Fibroblast of skin of scalp (primary cell): ENCODE data around the gene C12orf43.

ENCODE experiments used
- DNase-seq: peaks from one replicate; pipeline ENCODE4 v3.0.0-alpha.2; 2013

Gene C12orf43

DNA sequence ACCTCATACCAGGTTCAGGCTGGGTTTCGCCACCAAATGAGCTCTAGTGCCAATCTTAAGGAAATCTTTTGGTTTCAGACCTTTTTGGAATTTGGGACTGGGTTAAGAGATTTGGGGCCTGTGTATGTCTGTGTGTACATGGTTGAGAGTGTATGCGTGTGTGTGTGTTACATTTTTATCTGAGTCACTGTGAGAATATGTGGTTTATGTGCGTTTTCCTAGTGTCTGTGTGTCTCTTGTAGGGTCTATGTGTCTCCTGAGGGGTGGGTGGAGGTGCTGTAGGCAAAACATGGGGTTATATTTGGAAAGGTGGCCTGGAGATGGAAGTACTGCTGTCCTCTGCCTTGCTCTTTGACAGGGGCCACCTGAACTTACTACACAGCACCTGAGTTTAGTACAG is 17.9 kb downstream of the C12orf43 start:
- DNase-seq, result no peak

DNA sequence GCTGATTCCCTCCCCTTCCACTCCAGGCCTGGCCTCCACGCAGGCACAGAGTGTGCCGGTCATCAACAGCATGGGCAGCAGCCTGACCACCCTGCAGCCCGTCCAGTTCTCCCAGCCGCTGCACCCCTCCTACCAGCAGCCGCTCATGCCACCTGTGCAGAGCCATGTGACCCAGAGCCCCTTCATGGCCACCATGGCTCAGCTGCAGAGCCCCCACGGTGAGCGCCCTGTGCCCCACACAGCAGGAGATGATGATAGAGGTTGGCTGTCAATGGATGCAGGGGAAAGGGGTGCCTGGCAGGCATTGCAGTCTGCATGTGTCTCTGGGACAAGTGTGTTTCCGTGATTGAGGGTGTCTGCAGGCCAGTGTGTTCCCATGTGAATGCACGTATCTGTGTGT is 18.8 kb downstream of the C12orf43 start:
- no peak for DNase-seq

DNA sequence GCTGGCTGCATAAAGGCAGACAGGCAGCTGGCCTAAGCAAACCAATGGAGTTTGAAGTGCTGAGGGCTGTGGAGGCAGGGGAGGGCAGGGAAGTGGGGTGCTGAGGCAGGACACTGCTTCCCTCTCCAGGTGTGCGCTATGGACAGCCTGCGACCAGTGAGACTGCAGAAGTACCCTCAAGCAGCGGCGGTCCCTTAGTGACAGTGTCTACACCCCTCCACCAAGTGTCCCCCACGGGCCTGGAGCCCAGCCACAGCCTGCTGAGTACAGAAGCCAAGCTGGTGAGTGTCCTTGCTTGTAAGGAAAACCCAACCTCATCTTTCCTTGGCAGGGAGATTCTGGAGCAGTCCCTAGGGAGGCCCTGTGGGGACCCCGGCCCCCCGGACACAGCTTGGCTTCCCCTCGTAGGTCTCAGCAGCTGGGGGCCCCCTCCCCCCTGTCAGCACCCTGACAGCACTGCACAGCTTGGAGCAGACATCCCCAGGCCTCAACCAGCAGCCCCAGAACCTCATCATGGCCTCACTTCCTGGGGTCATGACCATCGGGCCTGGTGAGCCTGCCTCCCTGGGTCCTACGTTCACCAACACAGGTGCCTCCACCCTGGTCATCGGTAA is 20.0 kb downstream of the C12orf43 start:
- DNase-seq, result no peak

DNA sequence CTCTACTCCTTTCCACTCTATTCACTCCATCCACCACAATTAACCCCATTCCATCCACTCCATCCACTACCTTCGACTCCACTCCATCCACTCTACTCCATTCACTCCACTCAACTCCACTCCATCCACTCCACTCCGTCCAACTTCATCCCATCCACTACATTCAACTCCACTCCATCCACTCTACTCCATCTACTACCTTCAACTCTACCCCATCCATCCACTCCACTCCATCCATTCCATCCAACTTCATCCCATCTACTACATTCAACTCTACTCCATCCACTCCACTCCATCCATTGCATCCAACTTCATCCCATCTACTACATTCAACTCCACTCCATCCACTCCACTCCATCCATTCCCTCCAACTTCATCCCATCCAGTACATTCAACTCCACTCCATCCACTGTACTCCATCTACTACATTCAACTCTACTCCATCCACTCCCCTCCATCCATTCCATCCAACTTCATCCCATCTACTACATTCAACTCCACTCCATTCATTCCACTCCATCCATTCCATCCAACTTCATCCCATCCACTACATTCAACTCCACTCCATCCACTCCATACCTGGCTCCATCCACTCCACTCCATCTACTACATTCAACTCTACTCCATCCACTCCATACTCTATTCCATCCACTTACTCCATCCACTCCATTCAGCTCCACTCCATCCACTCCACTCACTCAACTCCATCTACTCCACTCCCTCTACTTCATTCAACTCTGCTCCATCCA is 21.5 kb downstream of the C12orf43 start:
- DNase-seq, result peak; percentile 3

DNA sequence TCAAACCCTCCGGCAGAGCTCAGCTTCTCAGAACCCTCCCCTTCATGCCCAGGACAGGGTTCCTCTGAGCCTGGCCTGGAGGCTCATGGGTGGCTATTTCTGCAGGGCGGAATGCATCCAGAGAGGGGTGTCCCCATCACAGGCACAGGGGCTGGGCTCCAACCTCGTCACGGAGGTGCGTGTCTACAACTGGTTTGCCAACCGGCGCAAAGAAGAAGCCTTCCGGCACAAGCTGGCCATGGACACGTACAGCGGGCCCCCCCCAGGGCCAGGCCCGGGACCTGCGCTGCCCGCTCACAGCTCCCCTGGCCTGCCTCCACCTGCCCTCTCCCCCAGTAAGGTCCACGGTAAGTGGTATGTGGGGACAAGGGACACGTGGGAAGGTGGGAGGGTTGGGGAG is 22.2 kb downstream of the C12orf43 start:
- no peak for DNase-seq

DNA sequence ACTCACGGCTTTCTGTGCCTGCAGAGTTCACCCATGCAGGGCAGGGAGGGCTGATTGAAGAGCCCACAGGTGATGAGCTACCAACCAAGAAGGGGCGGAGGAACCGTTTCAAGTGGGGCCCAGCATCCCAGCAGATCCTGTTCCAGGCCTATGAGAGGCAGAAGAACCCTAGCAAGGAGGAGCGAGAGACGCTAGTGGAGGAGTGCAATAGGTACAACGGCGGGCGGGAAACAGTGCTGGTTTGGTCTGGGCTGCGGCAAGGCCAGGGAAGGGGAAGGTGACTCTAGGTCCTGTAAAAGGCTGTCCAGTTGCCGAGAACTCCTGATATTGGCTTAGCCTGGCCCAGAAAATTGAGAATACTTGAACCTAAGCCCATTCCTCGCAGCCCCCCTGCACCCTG is 22.8 kb downstream of the C12orf43 start:
- DNase-seq, result no peak

DNA sequence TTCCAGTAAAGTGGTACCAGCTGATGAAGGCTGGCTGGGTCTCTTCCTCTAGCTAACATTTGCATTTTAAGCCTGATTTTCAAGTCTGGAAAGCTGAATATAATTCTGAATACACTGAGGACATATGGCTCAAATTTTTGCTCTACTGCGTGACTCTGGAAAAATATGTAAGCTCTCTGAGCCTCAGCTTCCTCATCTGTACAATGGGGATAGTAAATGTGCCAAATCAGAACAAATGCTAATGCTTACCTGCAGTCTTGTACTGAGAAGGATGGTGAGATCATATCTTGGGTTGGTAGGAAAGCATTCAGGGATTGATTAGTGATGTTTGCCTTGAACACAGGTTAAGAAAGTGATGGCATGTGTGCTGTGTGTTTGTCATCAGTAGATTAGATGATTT is 23.3 kb downstream of the C12orf43 start:
- DNase-seq, result no peak

DNA sequence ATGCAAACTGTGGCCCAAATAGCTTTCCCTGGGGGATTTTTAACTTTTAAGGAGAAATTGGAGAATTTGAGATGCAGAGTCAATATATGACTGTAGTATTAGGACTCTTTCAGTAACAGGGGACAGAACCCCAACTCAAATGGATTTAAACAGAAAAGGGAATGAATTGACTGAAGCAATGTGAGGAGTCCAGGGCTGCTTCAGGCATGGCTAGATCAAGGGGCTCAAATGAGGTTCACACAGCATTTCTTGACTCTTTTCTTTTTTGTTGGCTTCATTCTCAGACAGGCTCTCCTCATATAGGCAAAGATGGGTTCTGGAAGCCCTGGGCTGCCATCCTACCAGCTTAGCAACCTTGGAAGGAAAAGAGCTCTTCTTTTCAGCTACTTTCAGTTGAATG is 24.3 kb downstream of the C12orf43 start:
- no peak for DNase-seq

DNA sequence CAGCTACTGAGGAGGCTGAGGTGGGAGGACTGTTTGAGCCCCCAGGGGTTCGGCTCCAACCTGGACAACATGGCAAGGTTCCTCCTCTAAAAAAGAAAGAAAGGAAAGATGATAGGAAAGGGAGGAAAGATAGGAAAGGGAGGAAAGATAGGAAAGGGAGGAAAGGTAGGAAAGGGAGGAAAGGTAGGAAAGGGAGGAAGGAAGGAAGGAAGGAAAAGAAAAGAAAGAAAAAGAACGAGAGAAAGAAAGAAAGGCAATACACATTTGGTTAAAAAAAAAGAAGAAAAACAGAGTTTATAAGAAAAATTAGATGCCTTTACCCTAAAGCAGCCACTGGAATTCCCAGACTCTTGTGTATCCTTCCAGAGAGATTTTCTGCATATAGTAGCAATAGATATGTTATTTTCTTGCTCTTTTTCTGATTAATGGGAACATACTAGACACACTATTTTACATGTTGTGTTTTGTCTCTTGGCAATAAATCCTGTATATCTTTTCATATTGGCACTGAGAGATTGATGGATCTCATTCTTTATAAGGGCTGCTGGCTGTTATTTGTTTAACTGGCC is 25.7 kb downstream of the C12orf43 start:
- no peak for DNase-seq

DNA sequence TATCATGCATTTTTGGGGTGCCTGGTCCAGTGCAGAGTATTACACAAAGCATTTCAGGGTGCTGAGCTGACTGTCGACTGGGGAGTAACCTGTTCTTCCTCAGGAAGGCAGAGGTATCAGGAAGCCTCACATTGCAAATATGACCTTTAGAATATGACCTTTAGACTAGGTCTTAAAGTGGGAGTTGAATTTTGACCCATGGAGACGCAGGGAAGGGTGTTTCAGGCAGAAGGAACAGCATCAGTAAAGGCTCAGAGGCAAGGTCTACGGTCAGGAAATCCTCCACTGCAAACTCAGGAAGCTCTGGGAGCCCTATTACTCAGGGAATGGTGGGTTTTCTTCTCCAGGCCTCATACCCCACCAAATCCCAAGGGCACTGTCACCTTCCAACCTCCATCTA is 26.6 kb downstream of the C12orf43 start:
- no peak for DNase-seq

DNA sequence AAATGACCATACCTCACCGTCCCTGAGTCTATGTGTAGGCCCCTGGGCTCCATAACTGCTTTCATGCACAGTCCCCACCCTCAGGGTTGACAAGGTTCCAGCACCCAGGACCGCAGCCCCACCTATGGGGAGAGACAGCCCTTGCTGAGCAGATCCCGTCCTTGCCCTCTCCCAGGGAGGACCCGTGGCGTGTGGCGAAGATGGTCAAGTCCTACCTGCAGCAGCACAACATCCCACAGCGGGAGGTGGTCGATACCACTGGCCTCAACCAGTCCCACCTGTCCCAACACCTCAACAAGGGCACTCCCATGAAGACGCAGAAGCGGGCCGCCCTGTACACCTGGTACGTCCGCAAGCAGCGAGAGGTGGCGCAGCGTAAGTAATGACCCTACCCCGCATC is 27.6 kb downstream of the C12orf43 start:
- DNase-seq, result no peak

DNA sequence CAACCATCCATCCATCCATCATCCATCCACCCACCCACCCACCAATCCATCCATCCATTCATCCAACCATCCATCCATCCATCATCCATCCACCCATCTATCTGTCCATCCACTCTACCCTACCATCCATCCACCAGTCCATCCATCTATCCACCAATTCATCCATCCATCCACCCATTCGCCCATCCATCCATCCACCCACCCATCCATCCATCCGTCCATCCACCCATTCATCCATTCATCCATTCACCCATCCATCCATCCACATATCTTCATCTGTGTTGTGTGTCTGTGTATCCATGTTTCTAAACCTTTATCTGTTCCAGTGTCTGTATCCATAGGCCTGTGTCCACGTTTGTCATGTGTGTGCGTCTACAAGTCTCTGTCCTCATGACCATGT is 28.1 kb downstream of the C12orf43 start:
- DNase-seq, result no peak

DNA sequence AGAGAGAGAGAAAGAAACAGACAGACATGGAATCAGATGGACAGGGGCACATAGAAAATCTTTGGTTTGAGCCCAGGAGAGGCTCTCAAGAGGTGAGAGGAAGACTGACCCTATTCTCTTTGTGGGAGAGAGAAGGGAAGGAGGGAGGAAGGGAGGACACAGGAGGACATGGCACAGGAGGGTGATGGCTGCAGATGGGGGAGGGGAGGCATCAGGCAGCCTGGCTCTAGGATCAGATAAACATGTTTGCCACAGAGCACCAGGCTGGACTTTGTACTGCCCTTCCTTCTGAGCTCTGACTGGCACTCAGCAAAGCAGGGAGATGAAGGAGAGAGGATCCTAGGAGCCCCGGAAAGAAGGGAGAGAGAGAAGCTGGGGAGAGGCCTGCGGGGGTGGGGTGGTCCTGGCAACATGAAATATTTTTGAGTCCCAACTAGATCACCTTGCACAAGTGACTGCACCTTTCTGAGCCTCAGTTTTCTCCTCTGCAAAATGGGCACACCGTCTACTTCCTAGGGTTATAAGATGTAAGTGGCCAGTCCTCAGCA is 31.9 kb downstream of the C12orf43 start:
- DNase-seq, result no peak

DNA sequence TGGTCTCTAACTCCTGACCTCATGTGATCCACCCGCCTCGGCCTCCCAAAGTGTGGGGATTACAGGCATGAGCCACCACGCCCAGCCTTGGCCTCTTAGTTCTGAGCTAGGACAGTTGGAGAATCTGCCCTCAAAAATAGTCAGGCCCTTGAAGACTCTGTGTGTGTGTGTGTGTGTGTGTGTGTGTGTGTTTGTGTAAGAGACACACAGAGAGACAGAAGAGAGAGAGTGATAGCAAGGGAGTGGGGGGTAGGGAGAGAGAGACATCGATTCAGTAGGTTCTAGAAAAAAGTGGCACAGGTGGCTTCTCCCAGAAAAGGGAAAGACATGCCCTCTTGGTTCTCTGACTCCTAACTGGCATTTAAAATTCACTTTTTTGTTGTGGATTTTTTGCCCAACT is 32.5 kb downstream of the C12orf43 start:
- DNase-seq, result no peak

DNA sequence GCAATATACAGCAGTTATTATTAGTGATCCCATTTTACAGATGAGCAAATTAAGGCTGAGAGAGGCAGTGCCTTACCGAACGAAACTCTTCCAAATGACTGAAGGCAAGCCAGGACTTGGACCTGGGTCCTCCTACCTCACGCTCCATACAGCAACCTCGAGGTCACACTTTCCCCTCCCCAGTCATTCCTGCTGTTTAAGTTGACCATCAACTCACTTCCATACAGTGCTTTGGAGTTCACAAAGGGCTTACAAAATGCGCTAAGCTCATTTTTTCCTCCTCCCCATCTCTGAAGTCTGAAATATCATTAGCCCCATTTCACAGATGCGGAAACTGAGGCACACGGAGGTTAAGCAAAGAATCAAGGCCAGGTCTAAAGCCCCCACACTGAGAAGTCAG is 33.6 kb downstream of the C12orf43 start:
- DNase-seq, result no peak

DNA sequence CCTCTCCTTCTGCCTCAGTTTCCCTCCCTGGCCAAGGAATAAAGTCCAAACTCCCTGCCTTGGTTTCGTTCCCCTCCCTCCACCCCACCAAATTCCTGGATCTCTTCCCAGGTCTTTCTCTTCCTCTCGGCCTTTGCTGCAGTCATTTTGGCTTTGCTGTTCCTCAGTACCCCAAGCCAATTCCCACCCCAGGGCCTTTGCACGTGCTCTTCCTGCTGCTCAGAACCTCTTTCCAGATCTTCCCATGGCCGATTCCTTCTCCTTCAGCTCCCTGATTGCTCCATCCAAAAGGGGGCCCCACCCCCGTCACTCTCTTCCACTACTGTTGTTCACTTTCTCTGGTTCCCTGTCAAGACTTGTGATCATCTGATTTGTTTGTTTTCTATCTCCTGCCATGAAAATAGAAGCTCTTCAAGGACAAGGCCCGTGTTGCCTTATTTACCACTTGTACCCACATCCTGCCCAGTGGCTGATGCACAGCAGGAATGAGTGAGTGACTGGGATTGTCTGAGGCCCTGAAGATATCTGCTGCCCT is 34.8 kb downstream of the C12orf43 start:
- no peak for DNase-seq

DNA sequence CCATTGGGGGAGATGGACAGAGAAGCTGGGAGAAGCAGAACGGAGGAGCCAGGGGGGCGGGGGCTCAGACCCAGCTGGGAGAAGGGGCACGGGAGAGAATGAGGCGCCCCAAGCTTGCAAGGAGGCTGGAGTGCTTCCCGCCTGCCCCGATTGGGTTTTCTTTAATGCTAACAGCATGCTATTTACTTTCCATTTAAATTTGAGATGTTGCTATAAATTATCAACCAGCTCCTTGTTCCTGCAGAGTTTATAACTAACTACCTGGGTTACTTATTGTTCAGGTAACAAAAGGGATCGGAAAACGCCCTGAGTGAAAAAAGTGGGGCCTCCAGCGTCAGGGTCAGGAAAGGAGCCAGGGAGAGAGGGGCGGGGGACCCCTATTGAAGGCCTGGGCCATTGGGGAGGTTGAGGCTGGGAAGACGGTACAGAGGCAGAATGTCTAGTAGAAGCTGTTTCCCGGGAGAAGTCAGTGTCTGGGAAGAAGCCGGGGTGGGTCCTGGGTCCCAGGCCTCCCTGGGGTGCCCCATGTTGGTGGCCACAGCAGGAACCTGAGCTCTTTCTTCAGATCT is 35.4 kb downstream of the C12orf43 start:
- DNase-seq, result no peak

DNA sequence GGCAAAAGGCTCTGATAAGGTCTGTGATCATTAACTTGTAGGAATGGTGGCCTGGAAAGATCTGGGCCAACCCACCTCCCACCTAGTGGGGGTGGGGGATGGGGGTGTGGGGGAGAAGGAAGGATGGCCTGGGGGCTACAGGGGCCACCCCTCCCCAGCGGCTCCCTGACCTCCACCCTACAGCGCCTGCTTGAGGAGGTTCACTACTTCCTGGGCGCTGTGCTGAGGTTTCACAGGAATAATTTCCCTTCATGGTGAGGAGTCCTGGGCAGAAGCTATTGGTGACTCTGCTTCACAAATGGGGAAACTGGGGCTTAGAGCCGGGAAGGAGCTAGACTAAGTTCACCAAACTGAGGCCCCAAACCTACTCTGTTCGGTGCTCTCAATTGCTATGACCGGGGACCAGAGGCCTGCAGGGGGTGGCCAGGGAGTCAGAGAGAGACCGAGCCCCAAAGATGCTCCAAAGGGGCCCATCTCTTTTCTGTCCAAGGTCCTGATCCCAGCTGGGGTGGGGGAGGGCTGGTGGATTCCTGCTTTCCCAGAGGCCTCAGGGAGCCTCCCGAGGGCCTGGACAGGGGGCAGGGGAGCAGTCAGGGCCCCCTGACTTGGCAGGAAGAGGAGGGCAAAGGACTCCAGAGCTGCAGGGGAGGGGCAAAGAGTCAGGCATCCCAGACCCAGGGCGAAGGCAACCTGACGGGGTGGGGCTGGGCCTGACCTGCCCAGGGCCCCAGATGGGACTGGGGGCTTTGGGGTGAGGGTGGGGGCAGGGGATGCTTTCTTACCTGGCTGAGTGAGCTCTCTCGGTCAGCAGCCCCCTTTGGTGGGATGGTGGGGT is 36.2 kb downstream of the C12orf43 start:
- DNase-seq, result no peak

DNA sequence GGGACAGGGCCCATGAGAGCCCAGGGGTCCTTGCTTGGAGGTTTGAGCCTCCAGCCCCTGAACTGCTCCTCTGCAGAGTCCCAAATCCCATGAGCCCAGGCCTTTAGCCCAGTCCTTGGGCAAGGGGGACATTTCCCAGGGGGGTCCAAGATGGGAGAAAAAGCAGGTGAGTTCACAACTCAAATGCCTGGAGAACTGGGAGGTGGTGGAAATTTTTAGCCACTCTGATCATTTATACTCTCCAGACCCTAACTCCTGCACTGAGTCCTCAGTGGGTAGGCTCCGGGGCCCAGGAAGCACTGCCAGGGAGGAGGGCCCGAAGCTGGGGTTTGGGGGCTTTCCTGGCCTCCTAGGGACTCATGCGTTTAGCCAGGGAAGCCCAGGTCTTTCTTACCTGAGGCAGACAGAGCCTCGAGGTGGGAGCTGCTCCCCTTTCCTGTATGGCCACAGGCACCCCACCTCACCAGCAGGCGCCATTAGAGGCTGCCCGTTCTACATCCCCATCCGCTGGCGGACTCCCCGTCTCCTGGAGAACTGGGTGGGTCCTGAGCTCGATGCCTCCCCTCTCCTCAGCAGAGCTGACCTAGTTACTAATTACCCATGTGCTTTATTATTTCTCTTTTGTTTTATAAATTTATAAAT is 36.9 kb downstream of the C12orf43 start:
- DNase-seq, result no peak

DNA sequence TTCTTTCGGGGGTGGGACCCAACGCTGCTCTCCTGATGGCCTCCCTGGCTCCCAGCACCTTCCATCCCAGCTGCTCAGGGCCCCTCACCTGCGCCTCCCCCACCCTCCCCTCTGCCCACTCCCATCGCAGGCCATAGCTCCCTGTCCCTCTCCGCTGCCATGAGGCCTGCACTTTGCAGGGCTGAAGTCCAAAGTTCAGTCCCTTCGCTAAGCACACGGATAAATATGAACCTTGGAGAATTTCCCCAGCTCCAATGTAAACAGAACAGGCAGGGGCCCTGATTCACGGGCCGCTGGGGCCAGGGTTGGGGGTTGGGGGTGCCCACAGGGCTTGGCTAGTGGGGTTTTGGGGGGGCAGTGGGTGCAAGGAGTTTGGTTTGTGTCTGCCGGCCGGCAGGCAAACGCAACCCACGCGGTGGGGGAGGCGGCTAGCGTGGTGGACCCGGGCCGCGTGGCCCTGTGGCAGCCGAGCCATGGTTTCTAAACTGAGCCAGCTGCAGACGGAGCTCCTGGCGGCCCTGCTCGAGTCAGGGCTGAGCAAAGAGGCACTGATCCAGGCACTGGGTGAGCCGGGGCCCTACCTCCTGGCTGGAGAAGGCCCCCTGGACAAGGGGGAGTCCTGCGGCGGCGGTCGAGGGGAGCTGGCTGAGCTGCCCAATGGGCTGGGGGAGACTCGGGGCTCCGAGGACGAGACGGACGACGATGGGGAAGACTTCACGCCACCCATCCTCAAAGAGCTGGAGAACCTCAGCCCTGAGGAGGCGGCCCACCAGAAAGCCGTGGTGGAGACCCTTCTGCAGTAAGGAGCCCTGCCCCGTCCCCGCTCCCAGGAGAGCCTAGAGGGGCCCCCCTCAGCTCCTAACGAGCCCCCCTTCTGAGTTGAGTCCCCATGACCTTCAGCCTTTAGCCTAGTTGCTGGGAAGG is 37.7 kb downstream of the C12orf43 start, which contains the start of gene HNF1A:
TSS of gene HNF1A (plus strand) at position 248 of the 924 bp plus-strand sequence. CDS start at position 474, 226 bp downstream.
- no peak for DNase-seq
